CD14-positive monocyte (primary cell): Measurements from ENCODE around the gene HMGN5. TPM values are rescaled to one million over a fixed set of nuclear protein-coding genes. Genes with fewer than 3 reads are reported as not detected.

ENCODE experiments used
- DNase-seq, 3 donors: peaks; one replicate each; pipeline ENCODE4 v3.0.0-alpha.2; 2011 to 2022
- H2AFZ ChIP-seq: 2 replicates; pipeline ENCODE4 v1.6.0; 2012; ENCODE audit warnings: mild to moderate bottlenecking, low read depth, low read length, inconsistent platforms; ENCODE audit not compliant: insufficient read depth, poor library complexity, severe bottlenecking
- H3K27ac ChIP-seq, 2 donors: 1 replicate in 1 of 2; 2 replicates in 1 of 2; pipeline ENCODE4 v1.5.1; 2012 to 2013; ENCODE audit warnings: low read length in 2 of 2, control low read depth in 1 of 2, inconsistent platforms in 1 of 2, low read depth in 1 of 2, mild to moderate bottlenecking in 1 of 2
- H3K27me3 ChIP-seq, 2 donors: one replicate each; pipeline versions ENCODE4 v1.6.0 to v1.6.1; 2011 to 2013; ENCODE audit warnings: low read length in 2 of 2; ENCODE audit not compliant: control insufficient read depth in 2 of 2, insufficient read depth in 2 of 2
- H3K36me3 ChIP-seq, 2 donors: replicated peaks in 1 of 2; 1 replicate in 1 of 2; 2 replicates in 1 of 2; pipeline versions ENCODE4 v1.5.1 to v1.6.1; 2012 to 2013; ENCODE audit warnings: low read length in 2 of 2, control low read depth in 1 of 2, inconsistent platforms in 1 of 2, mild to moderate bottlenecking in 1 of 2; ENCODE audit not compliant: insufficient read depth in 2 of 2, control insufficient read depth in 1 of 2
- H3K4me1 ChIP-seq, 2 donors: 1 replicate in 1 of 2; 2 replicates in 1 of 2; pipeline versions ENCODE4 v1.5.1 to v1.6.1; 2012 to 2013; ENCODE audit warnings: low read length in 2 of 2, control low read depth in 1 of 2, inconsistent platforms in 1 of 2, mild to moderate bottlenecking in 1 of 2, moderate library complexity in 1 of 2; ENCODE audit not compliant: insufficient read depth in 2 of 2, control insufficient read depth in 1 of 2
- H3K4me2 ChIP-seq: replicated peaks from 2 replicates; pipeline ENCODE3; 2012; ENCODE audit warnings: low read length, moderate library complexity, mild to moderate bottlenecking; ENCODE audit not compliant: poor library complexity, severe bottlenecking; ENCODE audit errors: extremely low read depth
- H3K4me3 ChIP-seq, 3 experiments: fragments of 200-600 bp in 1 of 3; sonication (generic) in 1 of 3; replicated peaks in 1 of 3; 1 replicate in 2 of 3; 2 replicates in 1 of 3; pipeline ENCODE4 v1.5.1; 2011 to 2013; ENCODE audit warnings: low read length in 3 of 3, mild to moderate bottlenecking in 3 of 3, control low read depth in 2 of 3, low read depth in 2 of 3, inconsistent platforms in 1 of 3, moderate library complexity in 1 of 3
- H3K79me2 ChIP-seq: 2 replicates; pipeline ENCODE4 v1.6.0; 2012; ENCODE audit warnings: mild to moderate bottlenecking, control low read depth, inconsistent platforms, low read length, moderate library complexity; ENCODE audit not compliant: insufficient read depth
- H3K9ac ChIP-seq: 2 replicates; pipeline ENCODE4 v1.6.0; 2017; ENCODE audit warnings: low read length, mild to moderate bottlenecking; ENCODE audit not compliant: insufficient read depth, poor library complexity, severe bottlenecking
- H3K9me3 ChIP-seq, 2 donors: replicated peaks in 1 of 2; 1 replicate in 1 of 2; 2 replicates in 1 of 2; pipeline versions ENCODE4 v1.5.1 to v1.6.1; 2012 to 2013; ENCODE audit warnings: low read length in 2 of 2, control low read depth in 1 of 2; ENCODE audit not compliant: control insufficient read depth in 1 of 2, insufficient read depth in 1 of 2
- H4K20me1 ChIP-seq: 2 replicates; pipeline ENCODE4 v1.6.0; 2012; ENCODE audit warnings: mild to moderate bottlenecking, low read length, control low read depth, moderate library complexity; ENCODE audit not compliant: insufficient read depth
- H3K27ac Mint-ChIP-seq, 7 donors: one replicate each; pipeline ENCODE4 v1.8.0; 2020; ENCODE audit warnings: mild to moderate bottlenecking in 7 of 7, mixed read lengths in 7 of 7, moderate library complexity in 6 of 7, inconsistent platforms in 2 of 7
- H3K27me3 Mint-ChIP-seq, 3 donors: one replicate each; pipeline ENCODE4 v1.8.0; 2021 to 2022; ENCODE audit warnings: low read depth in 3 of 3, mild to moderate bottlenecking in 3 of 3, mixed read lengths in 3 of 3, moderate library complexity in 3 of 3, inconsistent platforms in 1 of 3
- H3K36me3 Mint-ChIP-seq, 2 donors: one replicate each; pipeline ENCODE4 v1.8.0; 2020; ENCODE audit warnings: mixed read lengths in 2 of 2, inconsistent platforms in 1 of 2, mild to moderate bottlenecking in 1 of 2
- H3K4me1 Mint-ChIP-seq: one replicate; pipeline ENCODE4 v1.8.0; 2020; ENCODE audit warnings: mild to moderate bottlenecking, mixed read lengths
- H3K4me3 Mint-ChIP-seq, 2 donors: one replicate each; pipeline ENCODE4 v1.8.0; 2020; ENCODE audit warnings: mild to moderate bottlenecking in 2 of 2, mixed read lengths in 2 of 2, moderate library complexity in 1 of 2
- H3K9me3 Mint-ChIP-seq, 7 donors: one replicate each; pipeline ENCODE4 v1.8.0; 2020 to 2022; ENCODE audit warnings: mixed read lengths in 7 of 7, mild to moderate bottlenecking in 6 of 7, moderate library complexity in 6 of 7, inconsistent platforms in 2 of 7
- WGBS: methylation state at CpG from one replicate; pipeline ENCODE4 v1.1.5; 2013; ENCODE audit warnings: missing lambda C conversion rate; ENCODE audit not compliant: insufficient coverage; 5-methylcytosine and 5-hydroxymethylcytosine counted together
- intact Hi-C, 2 donors: fragments of 100-400 bp; cut with micrococcal nuclease; formaldehyde crosslinking; loops; one replicate each; pipeline versions ENCODE4 v1.15.0 to v1.15.1; 2023
- polyA plus RNA-seq, 3 donors: library from polyadenylated mRNA; depleted of rRNA in 1 of 3; unstranded in 2 of 3; stranded (reverse) in 1 of 3; fragments of 300-500 nt in 2 of 3; fragments of >200 nt in 1 of 3; fragmentation: Illumina TruSeq in 2 of 3; gene quantifications; 1 replicate in 2 of 3; 2 replicates in 1 of 3; pipeline ENCODE4 v1.2.3, GENCODE V29; 2012 to 2021
- TF ChIP-seq, protein P1 (sequence below): fragments of 200-600 bp; IDR thresholded peaks from one replicate; pipeline ENCODE4 v1.8.0; 2022; ENCODE audit warnings: antibody characterized with exemption, mild to moderate bottlenecking

Gene HMGN5
- polyA plus RNA-seq, 3 donors = 0.20 to 0.86 TPM; not detected in 1

DNA sequence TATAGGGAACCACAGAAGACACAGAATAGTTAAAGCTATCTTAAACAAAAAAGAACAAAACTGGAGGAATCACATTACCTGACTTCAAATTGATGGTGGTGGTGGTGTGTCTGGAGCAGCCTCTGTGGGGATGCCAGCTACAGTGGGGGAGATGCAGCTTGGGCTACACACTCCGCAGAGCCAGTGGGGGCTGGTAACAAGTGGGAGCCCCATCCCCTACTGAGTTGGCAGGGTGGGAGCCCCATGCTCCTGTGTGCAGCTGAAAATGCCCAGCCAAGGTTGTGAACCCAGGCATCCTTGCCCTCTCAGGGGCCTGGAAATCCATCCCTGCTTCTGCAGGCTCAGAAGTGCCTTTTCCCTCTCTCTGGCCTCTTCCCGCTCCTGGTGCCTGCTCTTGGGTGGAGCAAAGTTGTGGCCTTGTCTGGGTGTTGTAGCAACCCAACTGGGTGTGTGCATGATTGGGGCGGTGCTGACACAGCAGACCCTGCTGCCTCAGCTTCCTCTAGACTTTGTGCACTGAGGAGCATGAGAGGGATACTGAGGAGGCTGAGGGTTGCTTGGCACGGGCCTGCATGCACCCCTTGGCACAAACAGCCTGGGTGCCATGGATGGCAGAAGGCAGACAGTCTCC is 39.1 kb upstream of the HMGN5 start:
- Mint-ChIP-seq H3K27me3 (peaks cover 0 to 2% (median 0%) of the 10 kb centered on the region in 3 donors), H3K4me3 (no peak overlapping the region), H3K27ac (peak overlapping the region in 1 of 7 donors; percentile 77), H3K36me3 (peaks cover 34 to 51% of the 10 kb centered on the region in 2 donors), H3K9me3 (peaks cover 0 to 18% (median 15%) of the 10 kb centered on the region in 7 donors), H3K4me1 (peaks cover 13% of the 10 kb centered on the region)
- DNase-seq = no peak
- H3K4me3 ChIP-seq = no peak overlapping the region
- peaks cover 11% of the 10 kb centered on the region for H3K79me2 ChIP-seq
- no peak overlapping the region for H3K27ac ChIP-seq
- peaks cover 41% of the 10 kb centered on the region for H4K20me1 ChIP-seq
- H3K4me1 ChIP-seq = no peaks in the 10 kb centered on the region
- H3K27me3 ChIP-seq = no peaks in the 10 kb centered on the region
- TF ChIP-seq, protein P1, sequence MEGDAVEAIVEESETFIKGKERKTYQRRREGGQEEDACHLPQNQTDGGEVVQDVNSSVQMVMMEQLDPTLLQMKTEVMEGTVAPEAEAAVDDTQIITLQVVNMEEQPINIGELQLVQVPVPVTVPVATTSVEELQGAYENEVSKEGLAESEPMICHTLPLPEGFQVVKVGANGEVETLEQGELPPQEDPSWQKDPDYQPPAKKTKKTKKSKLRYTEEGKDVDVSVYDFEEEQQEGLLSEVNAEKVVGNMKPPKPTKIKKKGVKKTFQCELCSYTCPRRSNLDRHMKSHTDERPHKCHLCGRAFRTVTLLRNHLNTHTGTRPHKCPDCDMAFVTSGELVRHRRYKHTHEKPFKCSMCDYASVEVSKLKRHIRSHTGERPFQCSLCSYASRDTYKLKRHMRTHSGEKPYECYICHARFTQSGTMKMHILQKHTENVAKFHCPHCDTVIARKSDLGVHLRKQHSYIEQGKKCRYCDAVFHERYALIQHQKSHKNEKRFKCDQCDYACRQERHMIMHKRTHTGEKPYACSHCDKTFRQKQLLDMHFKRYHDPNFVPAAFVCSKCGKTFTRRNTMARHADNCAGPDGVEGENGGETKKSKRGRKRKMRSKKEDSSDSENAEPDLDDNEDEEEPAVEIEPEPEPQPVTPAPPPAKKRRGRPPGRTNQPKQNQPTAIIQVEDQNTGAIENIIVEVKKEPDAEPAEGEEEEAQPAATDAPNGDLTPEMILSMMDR = no peak
- H3K9me3 ChIP-seq = peaks cover 7 to 17% of the 10 kb centered on the region in 2 donors
- WGBS = 83% methylated on average over 1 of the region's 4 CpGs
- intact Hi-C loops = no loop called here
- no peak overlapping the region for H3K4me2 ChIP-seq
- no peak overlapping the region for H2AFZ ChIP-seq
- no peak overlapping the region for H3K9ac ChIP-seq
- peaks cover 14 to 51% of the 10 kb centered on the region in 2 donors for H3K36me3 ChIP-seq

DNA sequence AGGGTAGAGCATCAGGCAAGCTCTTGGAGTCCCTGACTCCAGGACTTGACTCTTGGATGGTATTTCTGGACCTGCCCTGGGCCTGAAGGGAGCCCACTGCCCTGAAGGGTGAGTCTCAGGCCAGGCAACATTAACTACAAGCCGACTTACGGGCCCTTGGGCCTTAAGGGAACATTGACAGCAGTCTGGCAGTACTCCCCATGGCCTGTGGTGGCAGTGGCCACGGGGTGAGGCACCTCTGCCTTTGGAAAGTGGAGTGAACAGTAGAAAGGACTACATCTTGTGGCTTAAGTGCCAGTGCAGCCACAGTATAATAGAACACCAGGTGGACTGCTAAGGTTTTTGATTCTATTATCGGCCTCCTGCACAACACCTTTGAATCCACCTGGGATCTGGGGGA is 36.5 kb upstream of the HMGN5 start:
- H3K27ac Mint-ChIP-seq = peak overlapping the region in 2 of 7 donors; percentile 32 to 66

More for the DNA sequence above, 36.5 kb upstream of the HMGN5 start:
- WGBS = 100% methylated on average over 1 of the region's 4 CpGs
- Histone ChIP-seq H3K4me1 (no peaks in the 10 kb centered on the region), H4K20me1 (peaks cover 49% of the 10 kb centered on the region), H3K79me2 (peaks cover 29% of the 10 kb centered on the region), H3K4me3 (no peak overlapping the region), H3K27me3 (no peaks in the 10 kb centered on the region), H3K9me3 (peaks cover 7 to 17% of the 10 kb centered on the region in 2 donors), H3K9ac (no peak overlapping the region), H2AFZ (no peak overlapping the region), H3K27ac (no peak overlapping the region), H3K4me2 (no peak overlapping the region), H3K36me3 (peaks cover 17 to 53% of the 10 kb centered on the region in 2 donors)
- Mint-ChIP-seq H3K36me3 (peaks cover 42 to 54% of the 10 kb centered on the region in 2 donors), H3K27me3 (peaks cover 0 to 2% (median 0%) of the 10 kb centered on the region in 3 donors), H3K9me3 (peaks cover 0 to 20% (median 15%) of the 10 kb centered on the region in 7 donors), H3K4me1 (peaks cover 13% of the 10 kb centered on the region), H3K4me3 (no peak overlapping the region)
- TF ChIP-seq, protein P1 = no peak
- intact Hi-C loops = no loop called here
- DNase-seq = no peak
